Gastroesophageal sphincter (tissue), 3 donors: ENCODE results near the gene THOP1.

Source experiments
- CTCF ChIP-seq, 4 experiments: fragments of 200-600 bp in 2 of 4; fragments of 450-650 bp in 2 of 4; sonication (generic) in 1 of 4; IDR thresholded peaks; one replicate each; pipeline ENCODE4 v1.5.1; 2017 to 2019; ENCODE audit warnings: antibody characterized with exemption in 4 of 4, mild to moderate bottlenecking in 2 of 4, moderate library complexity in 2 of 4
- EP300 ChIP-seq: sonication (generic); formaldehyde crosslinking; IDR thresholded peaks from one replicate; pipeline ENCODE4 v1.6.1; 2017; ENCODE audit warnings: antibody characterized with exemption, mild to moderate bottlenecking
- POLR2A ChIP-seq, 2 donors: fragments of 450-650 bp; IDR thresholded peaks; one replicate each; pipeline ENCODE4 v1.6.1; 2017; ENCODE audit warnings: antibody characterized with exemption in 2 of 2, mild to moderate bottlenecking in 2 of 2, moderate library complexity in 1 of 2
- POLR2AphosphoS5 ChIP-seq: sonication (generic); formaldehyde crosslinking; IDR thresholded peaks from one replicate; pipeline ENCODE4 v1.6.1; 2017; ENCODE audit warnings: antibody characterized with exemption

GRCh38 chr19:2767688-2768087 lies 17.6 kb upstream of the THOP1 start:
- TF ChIP-seq CTCF (IDR thresholded peaks at IDR 0.05) = no peak
- TF ChIP-seq POLR2A (IDR thresholded peaks at IDR 0.05) = no peak
- no peak for TF ChIP-seq EP300
- TF ChIP-seq POLR2AphosphoS5 = no peak
